Stimulated activated CD8-positive, alpha-beta memory T cell treated with anti-CD3 and anti-CD28 coated beads, Interleukin-4, amount 100 ng/mL, for 24 hours (primary cell): ENCODE results near the gene E2F8.

ENCODE experiments used
- DNase-seq: peaks from one replicate; pipeline ENCODE4 v3.0.0-alpha.2; 2020; ENCODE audit warnings: low read depth

E2F8 gene

GRCh38 chr11:19252394-19253152, 11.8 kb upstream of the E2F8 start:
- no peak for DNase-seq

GRCh38 chr11:19251577-19251976, 10.8 kb upstream of the E2F8 start:
- DNase-seq = no peak

DNA sequence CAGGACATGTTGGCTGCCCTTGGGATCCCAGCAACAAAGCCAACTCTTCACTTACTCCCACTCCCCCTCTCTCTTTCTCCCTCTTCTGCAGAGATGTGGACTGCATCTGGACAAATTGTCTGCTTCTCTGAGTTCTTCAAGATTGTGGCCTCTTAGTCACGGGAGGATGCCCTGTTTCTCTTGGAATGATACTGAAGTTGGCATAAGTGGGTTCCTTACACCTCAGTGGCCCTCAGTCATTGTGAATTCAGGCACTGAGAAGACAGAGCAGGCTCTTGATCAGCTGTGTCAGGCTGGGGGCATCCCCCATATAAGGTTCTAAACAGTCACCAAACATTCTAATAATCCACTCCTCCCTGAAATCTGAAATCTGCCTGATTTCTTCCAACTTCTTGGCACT, 6.1 kb upstream of the E2F8 start:
- DNase-seq = no peak

- DNase-seq = no peak
Measured at GRCh38 chr11:19245351-19245750, 4.6 kb upstream of the E2F8 start.

GRCh38 chr11:19244621-19245020, 3.9 kb upstream of the E2F8 start:
- DNase-seq = no peak

DNA sequence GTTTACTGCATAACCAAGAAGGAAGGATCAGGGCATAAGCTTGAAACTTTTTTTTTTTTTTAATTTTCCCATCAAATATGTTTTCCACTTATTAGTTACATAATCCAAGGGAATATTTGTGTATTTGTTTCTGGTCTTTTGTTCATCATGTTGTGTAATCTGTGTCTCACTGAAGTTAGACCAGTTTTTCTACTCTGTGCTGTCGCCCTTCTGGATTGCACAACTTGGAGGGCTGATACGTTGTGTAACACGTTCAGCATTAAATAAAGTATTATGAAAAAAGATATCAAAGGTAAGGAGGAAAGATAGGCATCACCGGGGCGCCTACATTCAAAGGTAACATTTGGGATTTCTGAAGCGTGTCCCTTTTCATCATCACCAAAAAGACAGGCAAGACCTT, 3.3 kb upstream of the E2F8 start:
- DNase-seq = no peak

DNA sequence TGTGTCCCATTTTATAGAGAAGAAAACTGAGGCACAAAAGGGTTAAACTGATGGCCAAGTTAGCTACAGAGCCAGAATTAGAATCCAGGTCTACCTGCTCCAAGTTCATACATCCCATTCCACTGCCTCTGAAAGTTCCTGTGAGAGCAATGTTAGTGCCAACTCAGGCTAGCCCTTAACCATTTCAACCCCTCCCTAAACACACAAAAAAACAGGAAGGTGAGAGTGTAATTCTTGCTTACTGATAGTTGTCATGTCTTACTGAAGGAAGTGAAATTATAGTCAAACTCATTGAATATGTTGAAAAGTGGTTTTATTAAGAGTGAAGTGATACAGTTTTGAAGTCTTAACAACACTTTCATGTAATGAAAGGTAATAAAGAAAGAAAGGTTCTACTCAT, 2.9 kb upstream of the E2F8 start:
- no peak for DNase-seq

- DNase-seq = no peak
Measured at GRCh38 chr11:19243143-19243542, 2.4 kb upstream of the E2F8 start.

GRCh38 chr11:19242179-19242932, 1.6 kb upstream of the E2F8 start:
- DNase-seq = no peak

DNA sequence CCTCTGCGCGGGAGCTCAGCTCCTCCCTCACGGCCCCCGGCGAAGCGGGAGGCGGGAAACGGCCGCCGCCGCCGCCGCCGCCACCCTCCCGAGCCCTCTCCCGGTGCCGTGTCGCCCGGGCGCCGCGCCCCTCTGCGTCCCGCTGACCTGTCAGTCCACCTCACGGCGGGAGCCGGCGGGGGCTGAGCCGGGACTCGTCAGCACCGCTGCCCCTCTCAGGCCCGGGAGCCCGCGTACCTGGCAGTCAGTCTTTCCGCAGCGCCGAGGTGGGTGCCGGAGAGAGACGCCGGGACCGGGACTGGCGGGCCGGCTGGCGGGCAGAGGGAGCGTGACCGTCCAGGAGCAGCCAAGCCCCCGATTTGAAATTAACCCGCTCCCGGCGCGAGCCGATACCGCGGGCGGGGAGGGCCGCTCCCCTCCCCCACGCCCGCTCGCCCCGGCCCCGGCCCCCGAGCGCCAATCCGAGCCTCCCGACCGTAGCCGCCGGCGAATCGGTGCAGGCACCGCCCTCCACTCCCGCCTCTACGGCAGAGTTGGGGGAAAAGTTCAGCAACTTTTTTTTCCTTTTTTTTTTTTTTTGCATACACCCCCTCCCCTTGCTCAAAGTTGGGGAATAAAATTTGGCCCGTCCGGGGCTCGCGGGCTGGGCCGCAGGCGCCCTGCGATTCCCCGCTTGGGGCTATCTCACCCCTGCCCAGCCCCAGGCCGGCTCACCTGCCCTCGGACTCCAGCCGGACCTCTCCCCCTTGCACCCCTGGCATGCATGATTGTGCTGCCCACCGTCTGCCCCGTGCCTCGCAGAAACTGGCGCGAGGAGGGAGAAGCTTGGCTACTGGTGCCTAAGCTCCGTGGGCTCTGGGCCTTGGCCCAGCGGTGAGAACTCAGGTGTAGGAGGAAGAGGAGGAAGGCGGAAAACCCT, 774 bp upstream of the E2F8 start:
- DNase-seq = peak; percentile 16

- no peak for DNase-seq
Measured at GRCh38 chr11:19239039-19239438, 1.7 kb downstream of the E2F8 start.

GRCh38 chr11:19237813-19238212, 2.9 kb downstream of the E2F8 start:
- no peak for DNase-seq

DNA sequence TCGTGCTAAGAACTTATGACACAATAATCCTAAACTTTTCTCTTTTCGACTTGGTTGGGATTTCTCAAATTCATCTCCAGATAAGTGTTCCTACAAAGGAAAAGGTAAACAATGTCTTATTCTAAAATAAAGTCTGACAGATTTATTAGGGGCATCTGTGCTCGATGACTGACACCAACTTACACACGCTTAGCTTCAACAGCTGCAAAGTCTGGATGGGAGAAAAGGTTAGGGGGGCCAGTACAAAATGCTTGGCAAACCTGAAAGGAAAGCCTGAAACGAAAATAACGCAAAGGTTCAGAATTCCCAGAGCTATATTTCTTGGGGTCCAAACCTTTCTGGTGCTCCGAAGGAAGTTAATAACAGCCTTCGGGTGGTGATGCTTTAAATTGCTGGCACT, 3.4 kb downstream of the E2F8 start:
- no peak for DNase-seq

- no peak for DNase-seq
Measured at GRCh38 chr11:19234231-19234817, 6.4 kb downstream of the E2F8 start.

- DNase-seq = no peak
Measured at GRCh38 chr11:19232910-19233503, 7.7 kb downstream of the E2F8 start.

DNA sequence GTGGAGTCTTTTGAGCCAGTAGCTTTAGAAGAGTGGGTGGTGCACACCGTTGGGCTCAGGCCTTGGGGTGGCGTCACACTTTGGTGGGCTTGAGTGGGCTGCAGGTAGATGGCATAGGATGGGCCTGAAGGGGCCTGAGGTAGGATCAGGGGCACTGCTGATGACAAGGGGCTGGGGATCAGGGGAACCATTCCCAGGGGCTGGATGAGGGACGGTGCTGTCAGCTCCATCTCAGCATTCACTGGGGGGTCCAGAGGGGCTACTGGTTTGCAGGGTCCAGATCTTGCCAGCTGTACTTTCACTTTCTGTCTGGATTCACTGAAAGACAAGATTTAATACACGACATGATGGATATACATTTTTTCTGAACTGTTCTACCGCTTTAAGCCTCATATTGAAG, 11.1 kb downstream of the E2F8 start:
- DNase-seq = no peak

DNA sequence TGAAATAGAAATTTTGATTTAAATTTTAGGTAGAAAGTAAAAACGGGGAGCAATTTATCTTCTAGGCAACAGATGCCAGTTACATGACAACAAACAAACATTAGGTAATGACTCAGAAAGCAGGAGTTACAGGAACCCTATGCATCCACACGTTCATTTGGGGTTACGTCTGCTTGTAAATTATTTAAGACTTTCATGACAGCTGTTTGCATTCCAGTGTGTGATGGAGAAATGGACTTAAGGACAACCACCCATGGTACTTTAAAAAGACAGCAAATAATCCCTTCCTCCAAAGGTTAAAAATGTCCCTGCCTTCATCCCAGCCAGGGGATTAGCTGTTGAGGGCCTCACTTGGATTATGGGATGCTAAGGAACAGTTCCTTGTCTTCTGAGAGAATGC, 11.8 kb downstream of the E2F8 start:
- no peak for DNase-seq

DNA sequence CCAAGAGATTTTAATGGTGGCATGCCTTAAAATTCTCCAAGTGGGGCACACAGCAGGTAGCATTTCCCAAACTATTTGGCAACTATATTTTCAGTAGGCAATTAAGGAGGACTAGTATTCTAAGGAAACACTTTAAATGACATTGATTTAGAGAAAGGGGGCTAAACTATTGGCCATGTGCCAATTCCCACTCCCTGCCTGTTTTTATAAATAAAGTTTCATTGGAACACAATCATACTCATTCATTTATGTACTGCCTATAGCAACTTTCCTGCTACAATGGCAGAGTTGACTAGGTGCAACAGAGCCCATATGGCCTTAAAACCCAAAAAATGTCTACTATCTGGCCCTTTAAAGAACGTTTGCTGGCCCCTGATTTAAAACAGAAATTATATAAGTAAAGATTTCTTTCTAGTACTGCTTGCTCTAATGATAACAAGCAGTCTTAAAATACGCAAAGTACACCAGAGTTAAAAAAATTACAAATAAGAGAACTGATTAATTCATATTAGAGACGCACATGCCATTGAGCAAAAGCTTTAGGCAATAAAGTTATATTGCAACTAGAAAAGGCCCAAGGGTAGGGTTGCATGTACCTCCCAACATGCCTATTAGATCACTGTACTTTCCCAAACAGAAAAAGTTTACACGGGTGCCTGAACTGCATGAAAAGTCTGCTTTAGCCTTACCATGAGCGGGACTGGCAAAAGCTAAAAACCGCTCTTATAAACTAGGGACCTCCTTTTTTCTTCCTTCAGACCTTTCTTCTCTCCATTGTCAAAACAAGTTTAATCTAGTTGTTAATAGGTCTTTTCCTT, 14.2 kb downstream of the E2F8 start:
- no peak for DNase-seq

- no peak for DNase-seq
Measured at GRCh38 chr11:19225581-19225980, 15.2 kb downstream of the E2F8 start.

- no peak for DNase-seq
Measured at GRCh38 chr11:19225123-19225522, 15.6 kb downstream of the E2F8 start.
